ENCODE data around the gene MED26. TPM values are rescaled to one million over a fixed set of nuclear protein-coding genes. Genes with fewer than 3 reads are reported as not detected.

The MED26 gene
- total and polyA plus RNA-seq, 9 of the 15 experiments (the other 6 are each of a cell fraction or from before 2014, with no cell fraction given) = 0.71 to 15.1 (median 6.2) TPM

DNA sequence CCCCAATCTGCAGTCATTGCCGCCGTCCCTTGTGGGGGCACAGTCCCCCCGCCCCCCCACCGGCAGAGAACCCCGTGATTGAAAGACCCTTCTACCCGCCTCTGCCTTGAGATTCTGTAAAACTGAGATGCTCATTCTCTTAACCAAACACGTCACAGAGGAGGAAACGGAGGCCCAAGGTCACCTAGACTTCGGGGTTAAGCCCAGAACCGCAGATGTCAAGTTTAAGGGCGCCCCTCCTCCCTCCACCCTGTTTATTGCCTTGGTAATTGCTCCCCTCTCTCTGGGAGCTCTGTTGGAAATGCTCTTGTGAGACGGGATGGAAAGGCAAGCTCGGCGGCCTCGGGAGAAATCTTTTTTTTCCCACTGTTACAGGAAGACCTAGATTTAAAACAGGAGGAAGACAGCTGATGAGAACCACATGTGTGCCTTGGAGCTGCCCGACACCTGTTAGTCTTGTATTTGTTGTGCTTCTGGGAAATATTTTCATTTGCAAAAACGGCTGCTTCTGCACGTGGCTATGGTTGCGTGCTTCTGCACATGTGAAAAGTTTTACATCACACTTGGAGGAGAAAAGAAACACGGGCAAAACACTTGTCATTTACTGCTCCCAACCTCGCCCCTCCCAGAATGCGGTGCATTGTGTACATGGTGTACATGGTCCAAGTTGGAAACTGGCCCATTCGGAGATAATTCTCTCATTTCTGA, 1.1 kb upstream of the MED26 start (continued):
- no peak for TF ChIP-seq E2F3 (CRISPR knock-in tag; IDR thresholded peaks at IDR 0.05)
- TF ChIP-seq NFRKB (IDR thresholded peaks at IDR 0.05; ENCODE audit: low read depth) = no peak
- peak; percentile 47; the same call in 1 of the 2 replicates for TF ChIP-seq MYC (IDR thresholded peaks at IDR 0.05; ENCODE audit: low read depth, low read length)
- no peak for TF ChIP-seq MYC (CRISPR knock-in tag; IDR thresholded peaks at IDR 0.05; ENCODE audit: borderline replicate concordance, low read depth)
- TF ChIP-seq, protein P1, sequence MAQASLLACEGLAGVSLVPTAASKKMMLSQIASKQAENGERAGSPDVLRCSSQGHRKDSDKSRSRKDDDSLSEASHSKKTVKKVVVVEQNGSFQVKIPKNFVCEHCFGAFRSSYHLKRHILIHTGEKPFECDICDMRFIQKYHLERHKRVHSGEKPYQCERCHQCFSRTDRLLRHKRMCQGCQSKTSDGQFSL (CRISPR knock-in tag; IDR thresholded peaks at IDR 0.05) = 0 out of 2 replicates have a peak, but pooled peaks have one; percentile 9
- TF ChIP-seq, protein P1 (tag; IDR thresholded peaks at IDR 0.05) = peak in 1 of 2 experiments; percentile 55; a peak in 1 of 4 replicates
- TF ChIP-seq, protein P2, sequence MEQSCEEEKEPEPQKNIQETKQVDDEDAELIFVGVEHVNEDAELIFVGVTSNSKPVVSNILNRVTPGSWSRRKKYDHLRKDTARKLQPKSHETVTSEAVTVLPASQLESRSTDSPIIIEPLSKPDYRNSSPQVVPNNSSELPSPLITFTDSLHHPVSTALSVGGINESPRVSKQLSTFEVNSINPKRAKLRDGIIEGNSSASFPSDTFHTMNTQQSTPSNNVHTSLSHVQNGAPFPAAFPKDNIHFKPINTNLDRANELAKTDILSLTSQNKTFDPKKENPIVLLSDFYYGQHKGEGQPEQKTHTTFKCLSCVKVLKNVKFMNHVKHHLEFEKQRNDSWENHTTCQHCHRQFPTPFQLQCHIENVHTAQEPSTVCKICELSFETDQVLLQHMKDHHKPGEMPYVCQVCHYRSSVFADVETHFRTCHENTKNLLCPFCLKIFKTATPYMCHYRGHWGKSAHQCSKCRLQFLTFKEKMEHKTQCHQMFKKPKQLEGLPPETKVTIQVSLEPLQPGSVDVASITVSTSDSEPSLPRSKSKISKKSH (CRISPR knock-in tag; IDR thresholded peaks at IDR 0.05) = no peak
- TF ChIP-seq CBX2 (IDR thresholded peaks at IDR 0.05; ENCODE audit: insufficient read depth, low read length, poor library complexity, severe bottlenecking) = no peak
- no peak for TF ChIP-seq BCOR (IDR thresholded peaks at IDR 0.05)
- TF ChIP-seq ZNF175 (CRISPR knock-in tag; IDR thresholded peaks at IDR 0.05; ENCODE audit: low read depth) = 0 out of 2 replicates have a peak, but pooled peaks have one; percentile 38
- TF ChIP-seq ZNF583 (CRISPR knock-in tag; IDR thresholded peaks at IDR 0.05) = no peak
- no peak for TF ChIP-seq ZNF780A (CRISPR knock-in tag; IDR thresholded peaks at IDR 0.05)
- TF ChIP-seq, protein P3, sequence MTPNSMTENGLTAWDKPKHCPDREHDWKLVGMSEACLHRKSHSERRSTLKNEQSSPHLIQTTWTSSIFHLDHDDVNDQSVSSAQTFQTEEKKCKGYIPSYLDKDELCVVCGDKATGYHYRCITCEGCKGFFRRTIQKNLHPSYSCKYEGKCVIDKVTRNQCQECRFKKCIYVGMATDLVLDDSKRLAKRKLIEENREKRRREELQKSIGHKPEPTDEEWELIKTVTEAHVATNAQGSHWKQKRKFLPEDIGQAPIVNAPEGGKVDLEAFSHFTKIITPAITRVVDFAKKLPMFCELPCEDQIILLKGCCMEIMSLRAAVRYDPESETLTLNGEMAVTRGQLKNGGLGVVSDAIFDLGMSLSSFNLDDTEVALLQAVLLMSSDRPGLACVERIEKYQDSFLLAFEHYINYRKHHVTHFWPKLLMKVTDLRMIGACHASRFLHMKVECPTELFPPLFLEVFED (CRISPR knock-in tag; conservative IDR thresholded peaks at IDR 0.05) = no peak
- no peak for TF ChIP-seq SIN3B (IDR thresholded peaks at IDR 0.05; ENCODE audit: low read depth)
- no peak for TF ChIP-seq GATAD2A (IDR thresholded peaks at IDR 0.05)
- TF ChIP-seq GABPB1 (CRISPR knock-in tag; IDR thresholded peaks at IDR 0.05) = no peak
- TF ChIP-seq TAF7 (tag; IDR thresholded peaks at IDR 0.05) = no peak
- TF ChIP-seq RBM39 (optimal IDR thresholded peaks at IDR 0.05; ENCODE audit: low read depth, low read length) = peak; percentile 20
- no peak; the same call in 1 of the 2 replicates for TF ChIP-seq ZBED1 (IDR thresholded peaks at IDR 0.05)
- TF ChIP-seq ZNF232 (CRISPR knock-in tag; IDR thresholded peaks at IDR 0.05) = no peak
- TF ChIP-seq ESRRA (IDR thresholded peaks at IDR 0.05; ENCODE audit: borderline replicate concordance, low read depth) = peak; percentile 93
- TF ChIP-seq, protein P4, sequence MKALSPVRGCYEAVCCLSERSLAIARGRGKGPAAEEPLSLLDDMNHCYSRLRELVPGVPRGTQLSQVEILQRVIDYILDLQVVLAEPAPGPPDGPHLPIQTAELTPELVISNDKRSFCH (CRISPR knock-in tag; IDR thresholded peaks at IDR 0.05) = no peak
- TF ChIP-seq, protein P4 (tag; IDR thresholded peaks at IDR 0.05) = no peak

All from K562 (cell line).